ENCODE results near the gene ELFN2. TPM values are rescaled to one million over a fixed set of nuclear protein-coding genes. Genes with fewer than 3 reads are reported as not detected.

The ELFN2 gene
- total and polyA plus RNA-seq, 4 donors = 0.07 to 0.19 (median 0.08) TPM; not detected in 1

GRCh38 chr22:37338539-37339246, 88.6 kb downstream of the ELFN2 start:
- H3K27me3 ChIP-seq (ENCODE audit: control insufficient read depth in 4 of 4, insufficient read depth in 4 of 4, low read length in 3 of 4) = peaks cover 0 to 10% (median 2%) of the 10 kb centered on the region in 4 donors
- no peak overlapping the region for H3K27ac ChIP-seq (ENCODE audit: low read depth in 1 of 2, low read length in 2 of 2)
- no peak overlapping the region for H3K9ac ChIP-seq (ENCODE audit: low read depth in 1 of 2, low read length in 2 of 2)
- TF ChIP-seq REST (IDR thresholded peaks at IDR 0.05) (no peak), RXRA (IDR thresholded peaks at IDR 0.05) (no peak), MAX (IDR thresholded peaks at IDR 0.05) (no peak), JUND (IDR thresholded peaks at IDR 0.05) (no peak), NR2F2 (IDR thresholded peaks at IDR 0.05) (no peak), HNF4A (conservative IDR thresholded peaks at IDR 0.05) (no peak), GABPA (IDR thresholded peaks at IDR 0.05 in 1 of 2, conservative IDR thresholded peaks at IDR 0.05 in 1 of 2) (no peak), EGR1 (IDR thresholded peaks at IDR 0.05; ENCODE audit: low read depth in 2 of 2) (no peak)
- DNase-seq (ENCODE audit: low spot score) = no peak
- H3K4me1 ChIP-seq (ENCODE audit: control insufficient read depth in 4 of 4, insufficient read depth in 4 of 4, low read length in 3 of 4) = peaks cover 0 to 13% (median 5%) of the 10 kb centered on the region in 4 donors
- no peaks in the 10 kb centered on the region for H3K36me3 ChIP-seq (ENCODE audit: control insufficient read depth in 4 of 4, insufficient read depth in 3 of 4, low read depth in 1 of 4, low read length in 3 of 4)
- H3K4me3 ChIP-seq (ENCODE audit: low read depth in 1 of 3, low read length in 3 of 3) = no peak overlapping the region
- WGBS = 89% methylated on average over 10 of the region's 10 CpGs
- H3K9me3 ChIP-seq (ENCODE audit: control insufficient read depth in 4 of 4, low read length in 3 of 4) = no peaks in the 10 kb centered on the region

- Histone ChIP-seq H3K9me3 (ENCODE audit: control insufficient read depth in 4 of 4, low read length in 3 of 4) (no peaks in the 10 kb centered on the region), H3K27ac (ENCODE audit: low read depth in 1 of 2, low read length in 2 of 2) (no peak overlapping the region), H3K36me3 (ENCODE audit: control insufficient read depth in 4 of 4, insufficient read depth in 3 of 4, low read depth in 1 of 4, low read length in 3 of 4) (no peaks in the 10 kb centered on the region), H3K9ac (ENCODE audit: low read depth in 1 of 2, low read length in 2 of 2) (no peak overlapping the region), H3K4me1 (ENCODE audit: control insufficient read depth in 4 of 4, insufficient read depth in 4 of 4, low read length in 3 of 4) (peaks cover 0 to 13% (median 5%) of the 10 kb centered on the region in 4 donors), H3K4me3 (ENCODE audit: low read depth in 1 of 3, low read length in 3 of 3) (no peak overlapping the region), H3K27me3 (ENCODE audit: control insufficient read depth in 4 of 4, insufficient read depth in 4 of 4, low read length in 3 of 4) (peaks cover 0 to 17% (median 3%) of the 10 kb centered on the region in 4 donors)
- WGBS = 90% methylated on average over 8 of the region's 8 CpGs
- TF ChIP-seq JUND (IDR thresholded peaks at IDR 0.05) (no peak), HNF4A (conservative IDR thresholded peaks at IDR 0.05) (no peak)
- no peak for DNase-seq (ENCODE audit: low spot score)
These were observed 89.9 kb downstream of the ELFN2 start for GRCh38 chr22:37337204-37337943.

DNA sequence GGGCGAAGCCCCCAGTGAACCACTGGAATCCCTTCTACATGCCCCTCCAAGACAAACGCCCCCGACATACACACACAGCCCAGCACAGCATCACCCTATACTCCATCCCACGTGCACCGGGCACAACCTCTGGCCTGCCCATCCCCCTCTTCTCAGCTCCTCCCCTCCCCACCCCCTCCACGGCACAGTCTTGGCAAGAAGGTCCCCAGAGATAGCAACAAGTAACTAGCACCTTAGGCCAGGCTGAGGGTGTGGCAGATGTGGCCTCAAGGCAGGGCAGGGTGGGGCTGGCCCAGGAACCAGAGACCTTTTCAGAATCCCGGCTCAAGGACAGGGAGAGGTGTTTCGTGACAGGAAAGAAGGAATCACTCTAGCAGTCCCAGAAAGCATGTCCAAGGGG, 90.7 kb downstream of the ELFN2 start:
- Histone ChIP-seq H3K27ac (ENCODE audit: low read depth in 1 of 2, low read length in 2 of 2) (no peak overlapping the region), H3K27me3 (ENCODE audit: control insufficient read depth in 4 of 4, insufficient read depth in 4 of 4, low read length in 3 of 4) (peaks cover 0 to 17% (median 3%) of the 10 kb centered on the region in 4 donors), H3K36me3 (ENCODE audit: control insufficient read depth in 4 of 4, insufficient read depth in 3 of 4, low read depth in 1 of 4, low read length in 3 of 4) (no peaks in the 10 kb centered on the region), H3K9ac (ENCODE audit: low read depth in 1 of 2, low read length in 2 of 2) (no peak overlapping the region), H3K4me3 (ENCODE audit: low read depth in 1 of 3, low read length in 3 of 3) (no peak overlapping the region), H3K9me3 (ENCODE audit: control insufficient read depth in 4 of 4, low read length in 3 of 4) (no peaks in the 10 kb centered on the region), H3K4me1 (ENCODE audit: control insufficient read depth in 4 of 4, insufficient read depth in 4 of 4, low read length in 3 of 4) (peaks cover 0 to 13% (median 5%) of the 10 kb centered on the region in 4 donors)
- TF ChIP-seq HNF4A (conservative IDR thresholded peaks at IDR 0.05) (no peak), HNF4G (IDR thresholded peaks at IDR 0.05) (no peak), EGR1 (IDR thresholded peaks at IDR 0.05; ENCODE audit: low read depth in 2 of 2) (no peak)
- TF ChIP-seq, protein P1, sequence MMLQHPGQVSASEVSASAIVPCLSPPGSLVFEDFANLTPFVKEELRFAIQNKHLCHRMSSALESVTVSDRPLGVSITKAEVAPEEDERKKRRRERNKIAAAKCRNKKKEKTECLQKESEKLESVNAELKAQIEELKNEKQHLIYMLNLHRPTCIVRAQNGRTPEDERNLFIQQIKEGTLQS (IDR thresholded peaks at IDR 0.05) = no peak
- no peak for DNase-seq (ENCODE audit: low spot score)
- WGBS = 76% methylated on average over 8 of the region's 8 CpGs

Data from liver (tissue), 9 donors.